ENCODE data around the gene PARP14.

GRCh38 chr3:122728186-122728585 is 47.5 kb downstream of the PARP14 start:
- TF ChIP-seq POLR2A (IDR thresholded peaks at IDR 0.05; ENCODE audit: extremely low read depth, insufficient read length), result no peak
- TF ChIP-seq MYC (IDR thresholded peaks at IDR 0.05; ENCODE audit: low read depth, low read length), result no peak

All from NB4 (cell line).